H9 (cell line): ENCODE measurements around the gene DUSP16. TPM values are rescaled to one million over a fixed set of nuclear protein-coding genes. Genes with fewer than 3 reads are reported as not detected.

Experiments
- DNase-seq: peaks from one replicate; pipeline ENCODE4 v3.0.0-alpha.2; 2017
- H2AFZ ChIP-seq: one replicate; pipeline ENCODE4 v1.6.1; 2013; ENCODE audit warnings: mild to moderate bottlenecking, low read length, control low read depth, moderate library complexity
- H2AK5ac ChIP-seq: 2 replicates; pipeline ENCODE4 v1.6.1; 2013; ENCODE audit warnings: low read length, control low read depth, mixed read lengths; ENCODE audit not compliant: insufficient read length
- H2BK120ac ChIP-seq: one replicate; pipeline ENCODE4 v1.6.1; 2013; ENCODE audit warnings: low read depth, mild to moderate bottlenecking, low read length, control low read depth, inconsistent platforms; ENCODE audit not compliant: poor library complexity, severe bottlenecking
- H2BK12ac ChIP-seq: 2 replicates; pipeline ENCODE4 v1.6.1; 2013; ENCODE audit warnings: low read length, control low read depth, mixed read lengths, low read depth; ENCODE audit not compliant: insufficient read length
- H2BK15ac ChIP-seq: 2 replicates; pipeline ENCODE4 v1.6.1; 2013; ENCODE audit warnings: low read depth, low read length, control low read depth
- H2BK20ac ChIP-seq: one replicate; pipeline ENCODE4 v1.6.1; 2013; ENCODE audit warnings: low read depth, mild to moderate bottlenecking, low read length, control low read depth, inconsistent platforms; ENCODE audit not compliant: poor library complexity, severe bottlenecking
- H2BK5ac ChIP-seq: 2 replicates; pipeline ENCODE4 v1.6.1; 2013; ENCODE audit warnings: low read length, control low read depth, mixed read lengths; ENCODE audit not compliant: insufficient read length
- H3K14ac ChIP-seq: 2 replicates; pipeline ENCODE4 v1.6.1; 2013; ENCODE audit warnings: low read length, control low read depth; ENCODE audit not compliant: insufficient read depth
- H3K18ac ChIP-seq: 2 replicates; pipeline ENCODE4 v1.6.1; 2013; ENCODE audit warnings: low read depth, mild to moderate bottlenecking, mixed read lengths, low read length, control low read depth; ENCODE audit not compliant: insufficient read length
- H3K23ac ChIP-seq: 2 replicates; pipeline ENCODE4 v1.6.1; 2013; ENCODE audit warnings: low read length, control low read depth, mixed read lengths, low read depth; ENCODE audit not compliant: insufficient read length
- H3K23me2 ChIP-seq: 2 replicates; pipeline ENCODE4 v1.6.1; 2013; ENCODE audit warnings: low read depth, mild to moderate bottlenecking, mixed read lengths, low read length, control low read depth; ENCODE audit not compliant: insufficient read length, poor library complexity, severe bottlenecking
- H3K27ac ChIP-seq: 2 replicates; pipeline ENCODE4 v1.5.1; 2013; ENCODE audit warnings: low read length, control low read depth, mixed read lengths, low read depth; ENCODE audit not compliant: insufficient read length
- H3K27me3 ChIP-seq: 2 replicates; pipeline ENCODE4 v1.6.1; 2013; ENCODE audit warnings: low read length, control low read depth, inconsistent platforms; ENCODE audit not compliant: insufficient read depth
- H3K4ac ChIP-seq: 2 replicates; pipeline ENCODE4 v1.6.1; 2013; ENCODE audit warnings: low read depth, mild to moderate bottlenecking, control low read depth, inconsistent platforms, low read length, moderate library complexity
- H3K4me1 ChIP-seq: 2 replicates; pipeline ENCODE4 v1.6.1; 2013; ENCODE audit warnings: low read length, control low read depth, inconsistent platforms; ENCODE audit not compliant: insufficient read depth
- H3K4me2 ChIP-seq: 2 replicates; pipeline ENCODE4 v1.6.1; 2013; ENCODE audit warnings: low read length, control low read depth, mixed read lengths; ENCODE audit not compliant: insufficient read length, insufficient read depth
- H3K56ac ChIP-seq: 2 replicates; pipeline ENCODE4 v1.6.1; 2013; ENCODE audit warnings: low read depth, mild to moderate bottlenecking, mixed read lengths, low read length, control low read depth; ENCODE audit not compliant: insufficient read length
- H3K79me1 ChIP-seq: 2 replicates; pipeline ENCODE4 v1.6.1; 2013; ENCODE audit warnings: low read depth, mild to moderate bottlenecking, moderate library complexity, low read length, control low read depth, inconsistent platforms; ENCODE audit not compliant: insufficient read depth, poor library complexity, severe bottlenecking
- H3K79me2 ChIP-seq: 2 replicates; pipeline ENCODE4 v1.6.1; 2013; ENCODE audit warnings: low read length, control low read depth, inconsistent platforms; ENCODE audit not compliant: insufficient read depth
- H3K9ac ChIP-seq: 2 replicates; pipeline ENCODE4 v1.6.1; 2013; ENCODE audit warnings: low read length, control low read depth, mixed read lengths; ENCODE audit not compliant: insufficient read length; ENCODE audit errors: extremely low read depth
- H3K9me3 ChIP-seq: one replicate; pipeline ENCODE4 v1.6.1; 2013; ENCODE audit warnings: low read depth, low read length, inconsistent platforms; ENCODE audit not compliant: control insufficient read depth
- H3T11ph ChIP-seq: one replicate; pipeline ENCODE4 v1.6.1; 2013; ENCODE audit warnings: mild to moderate bottlenecking, low read length, control low read depth, inconsistent platforms
- H4K20me1 ChIP-seq: one replicate; pipeline ENCODE4 v1.6.1; 2013; ENCODE audit not compliant: control insufficient read depth, insufficient read length, insufficient read depth
- H4K5ac ChIP-seq: 2 replicates; pipeline ENCODE4 v1.6.1; 2013; ENCODE audit warnings: low read depth, mild to moderate bottlenecking, mixed read lengths, low read length, control low read depth; ENCODE audit not compliant: insufficient read length
- H4K8ac ChIP-seq: replicated peaks from 2 replicates; pipeline ENCODE4 v1.6.1; 2013; ENCODE audit warnings: low read length, control low read depth, mixed read lengths, low read depth; ENCODE audit not compliant: insufficient read length
- H4K91ac ChIP-seq: 2 replicates; pipeline ENCODE4 v1.6.1; 2013; ENCODE audit warnings: low read depth, mild to moderate bottlenecking, moderate library complexity, mixed read lengths, low read length, control low read depth; ENCODE audit not compliant: insufficient read length
- H3K27ac Mint-ChIP-seq, 3 experiments: 2 replicates in 2 of 3; 3 replicates in 1 of 3; pipeline ENCODE4 v1.8.0; 2020 to 2021; ENCODE audit warnings: mixed read lengths in 3 of 3, mild to moderate bottlenecking in 1 of 3, moderate library complexity in 1 of 3
- H3K27me3 Mint-ChIP-seq: 2 replicates; pipeline ENCODE4 v1.8.0; 2021; ENCODE audit warnings: low read depth, mild to moderate bottlenecking, moderate library complexity, mixed read lengths
- H3K36me3 Mint-ChIP-seq, 3 experiments: 2 replicates in 2 of 3; 3 replicates in 1 of 3; pipeline ENCODE4 v1.8.0; 2020 to 2021; ENCODE audit warnings: low read depth in 3 of 3, mixed read lengths in 3 of 3; ENCODE audit not compliant: insufficient read depth in 1 of 3
- H3K4me1 Mint-ChIP-seq, 2 experiments: 2 replicates each; pipeline ENCODE4 v1.8.0; 2020; ENCODE audit warnings: mixed read lengths in 2 of 2
- H3K4me3 Mint-ChIP-seq, 2 experiments: 2 replicates in 1 of 2; 3 replicates in 1 of 2; pipeline ENCODE4 v1.8.0; 2020 to 2021; ENCODE audit warnings: mild to moderate bottlenecking in 2 of 2, mixed read lengths in 2 of 2, moderate library complexity in 1 of 2
- H3K9me3 Mint-ChIP-seq, 2 experiments: 2 replicates in 1 of 2; 3 replicates in 1 of 2; pipeline ENCODE4 v1.8.0; 2020; ENCODE audit warnings: mild to moderate bottlenecking in 2 of 2, mixed read lengths in 2 of 2, moderate library complexity in 1 of 2
- WGBS: extraction: QIAGEN DNeasy Blood & Tissue Kit; methylation state at CpG from one replicate; pipeline ENCODE4 v1.1.7; 2013; ENCODE audit warnings: missing lambda C conversion rate, low lambda C conversion rate, mixed read lengths; ENCODE audit not compliant: insufficient read length; ENCODE audit errors: extremely low coverage; 5-methylcytosine and 5-hydroxymethylcytosine counted together
- total RNA-seq: library from RNA; stranded (reverse); gene quantifications from 2 replicates; pipeline ENCODE4 v1.2.1, GENCODE V29; 2021
- TF ChIP-seq, protein P1 (sequence below): fragments of 200-600 bp; sonication (generic); conservative IDR thresholded peaks from 3 replicates; pipeline ENCODE4 v1.8.0; 2021; ENCODE audit warnings: antibody characterized with exemption, mild to moderate bottlenecking

The DUSP16 gene
- total RNA-seq, 1 experiment from 2014 or later = 64.0 TPM

DNA sequence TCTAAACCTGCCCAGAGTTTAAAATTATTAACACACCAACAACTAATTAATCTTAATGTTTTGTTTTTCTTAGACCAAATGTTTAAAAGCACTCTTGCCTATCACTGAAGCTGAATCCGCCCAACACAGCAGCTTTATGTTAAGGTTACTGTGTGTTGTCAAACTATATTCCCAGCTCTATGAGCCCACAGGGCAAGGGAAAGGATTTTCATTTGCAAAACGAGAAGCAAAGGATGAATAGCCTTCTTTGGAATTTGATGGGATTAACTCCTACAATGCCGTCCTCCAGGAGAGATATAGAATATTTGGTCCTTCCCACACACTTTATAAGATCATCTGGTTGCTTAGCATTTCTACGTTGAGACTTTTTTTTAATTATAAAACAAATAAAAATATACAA, 43.7 kb downstream of the DUSP16 start:
- peaks cover 49 to 59% of the 10 kb centered on the region in 2 experiments for H3K4me1 Mint-ChIP-seq
- H3K4me3 Mint-ChIP-seq = no peak overlapping the region
- Histone ChIP-seq H4K20me1 (no peaks in the 10 kb centered on the region), H3K79me1 (no peaks in the 10 kb centered on the region), H2BK12ac (no peak overlapping the region), H4K91ac (no peak overlapping the region), H3K18ac (no peak overlapping the region), H3K9me3 (no peaks in the 10 kb centered on the region), H3K56ac (no peak overlapping the region), H3K79me2 (peaks cover 12% of the 10 kb centered on the region; the same call in 1 of the 2 replicates), H3K4me1 (peaks cover 10% of the 10 kb centered on the region; the same call in 1 of the 2 replicates), H2AK5ac (no peak overlapping the region), H3T11ph (no peak overlapping the region), H2BK20ac (no peak overlapping the region), H3K23ac (no peak overlapping the region), H2BK5ac (no peak overlapping the region), H3K4ac (no peak overlapping the region), H4K5ac (no peak overlapping the region), H3K27ac (no peak overlapping the region), H3K9ac (no peak overlapping the region), H3K4me2 (no peak overlapping the region), H4K8ac (no peak overlapping the region), H3K14ac (no peak overlapping the region), H2BK120ac (no peak overlapping the region), H3K27me3 (no peaks in the 10 kb centered on the region), H3K23me2 (no peaks in the 10 kb centered on the region), H2AFZ (no peak overlapping the region), H2BK15ac (no peak overlapping the region)
- no peaks in the 10 kb centered on the region for H3K27me3 Mint-ChIP-seq
- no peaks in the 10 kb centered on the region for H3K9me3 Mint-ChIP-seq
- DNase-seq = no peak
- peaks cover 7 to 51% (median 45%) of the 10 kb centered on the region in 3 experiments for H3K36me3 Mint-ChIP-seq
- WGBS = no CpG with 5 or more reads among the region's 4 CpGs
- H3K27ac Mint-ChIP-seq = peak overlapping the region in 1 of 3 experiments; percentile 95; a peak in 2 of 7 replicates
- TF ChIP-seq, protein P1, sequence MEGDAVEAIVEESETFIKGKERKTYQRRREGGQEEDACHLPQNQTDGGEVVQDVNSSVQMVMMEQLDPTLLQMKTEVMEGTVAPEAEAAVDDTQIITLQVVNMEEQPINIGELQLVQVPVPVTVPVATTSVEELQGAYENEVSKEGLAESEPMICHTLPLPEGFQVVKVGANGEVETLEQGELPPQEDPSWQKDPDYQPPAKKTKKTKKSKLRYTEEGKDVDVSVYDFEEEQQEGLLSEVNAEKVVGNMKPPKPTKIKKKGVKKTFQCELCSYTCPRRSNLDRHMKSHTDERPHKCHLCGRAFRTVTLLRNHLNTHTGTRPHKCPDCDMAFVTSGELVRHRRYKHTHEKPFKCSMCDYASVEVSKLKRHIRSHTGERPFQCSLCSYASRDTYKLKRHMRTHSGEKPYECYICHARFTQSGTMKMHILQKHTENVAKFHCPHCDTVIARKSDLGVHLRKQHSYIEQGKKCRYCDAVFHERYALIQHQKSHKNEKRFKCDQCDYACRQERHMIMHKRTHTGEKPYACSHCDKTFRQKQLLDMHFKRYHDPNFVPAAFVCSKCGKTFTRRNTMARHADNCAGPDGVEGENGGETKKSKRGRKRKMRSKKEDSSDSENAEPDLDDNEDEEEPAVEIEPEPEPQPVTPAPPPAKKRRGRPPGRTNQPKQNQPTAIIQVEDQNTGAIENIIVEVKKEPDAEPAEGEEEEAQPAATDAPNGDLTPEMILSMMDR = no peak
